CD4-positive, alpha-beta T cell (primary cell): Measurements from ENCODE around the gene FAM204A. TPM values are rescaled to one million over a fixed set of nuclear protein-coding genes. Genes with fewer than 3 reads are reported as not detected.

Source experiments
- ATAC-seq: fragments of 200-7000 bp; cut with Tn5 transposase; one replicate; pipeline ENCODE4 v1.10.0; 2022; ENCODE audit warnings: mild to moderate bottlenecking; ENCODE audit not compliant: poor library complexity
- CTCF ChIA-PET: fragments of 350-600 bp; sonication (Branson Sonifier 250); formaldehyde crosslinking; loops from one replicate; lab custom pipeline; 2021; ENCODE audit warnings: antibody characterized with exemption, inconsistent platforms; lab: Charles Lee
- POLR2A ChIA-PET: fragments of 350-600 bp; sonication (Branson Sonifier 250); formaldehyde crosslinking; loops from one replicate; lab custom pipeline; 2021; ENCODE audit warnings: antibody characterized with exemption, inconsistent platforms; lab: Charles Lee
- DNase-seq, 14 experiments: peaks; one replicate each; pipeline ENCODE4 v3.0.0-alpha.2; 2013 to 2020; ENCODE audit warnings: mixed read lengths in 2 of 14
- H3K27ac ChIP-seq, 2 donors: one replicate each; pipeline versions ENCODE4 v1.5.1 to v1.7.0; 2013; ENCODE audit warnings: low read length in 2 of 2, low read depth in 1 of 2, mild to moderate bottlenecking in 1 of 2
- H3K27me3 ChIP-seq, 2 experiments: 1 replicate in 1 of 2; 2 replicates in 1 of 2; pipeline versions ENCODE4 v1.6.1 to v1.7.0; 2013; ENCODE audit warnings: low read length in 2 of 2, control low read depth in 1 of 2, mild to moderate bottlenecking in 1 of 2, moderate library complexity in 1 of 2; ENCODE audit not compliant: insufficient read depth in 2 of 2, control insufficient read depth in 1 of 2
- H3K36me3 ChIP-seq: one replicate; pipeline ENCODE4 v1.6.1; 2013; ENCODE audit warnings: low read length, control low read depth; ENCODE audit not compliant: insufficient read depth
- H3K4me1 ChIP-seq: one replicate; pipeline ENCODE4 v1.6.1; 2013; ENCODE audit warnings: low read length, control low read depth; ENCODE audit not compliant: insufficient read depth
- H3K4me3 ChIP-seq: one replicate; pipeline ENCODE4 v1.5.1; 2013; ENCODE audit warnings: mild to moderate bottlenecking, low read length, moderate library complexity
- H3K9me3 ChIP-seq, 2 experiments: 1 replicate in 1 of 2; 2 replicates in 1 of 2; pipeline versions ENCODE4 v1.6.1 to v1.7.0; 2013; ENCODE audit warnings: low read length in 2 of 2, mild to moderate bottlenecking in 2 of 2, control low read depth in 1 of 2, moderate library complexity in 1 of 2; ENCODE audit not compliant: control insufficient read depth in 1 of 2, insufficient read depth in 1 of 2
- H3K27ac Mint-ChIP-seq: one replicate; pipeline ENCODE4 v1.8.0; 2020; ENCODE audit warnings: mixed read lengths
- H3K27me3 Mint-ChIP-seq: one replicate; pipeline ENCODE4 v1.8.0; 2021; ENCODE audit warnings: mixed read lengths
- H3K36me3 Mint-ChIP-seq: one replicate; pipeline ENCODE4 v1.8.0; 2021; ENCODE audit warnings: low read depth, mixed read lengths
- H3K4me1 Mint-ChIP-seq: one replicate; pipeline ENCODE4 v1.8.0; 2021; ENCODE audit warnings: low read depth, mixed read lengths
- H3K4me3 Mint-ChIP-seq: one replicate; pipeline ENCODE4 v1.8.0; 2020; ENCODE audit warnings: mild to moderate bottlenecking, mixed read lengths
- H3K9me3 Mint-ChIP-seq: one replicate; pipeline ENCODE4 v1.8.0; 2020; ENCODE audit warnings: mixed read lengths
- intact Hi-C, 2 experiments: fragments of 100-400 bp; cut with DNase I in 1 of 2; cut with micrococcal nuclease in 1 of 2; formaldehyde crosslinking; loops; one replicate each; pipeline versions ENCODE4 v1.15.1 to v1.9.0; 2023 to 2025; cut with DNase I, micrococcal nuclease
- total RNA-seq, 174 experiments: library from RNA in 2 of 174; stranded (reverse) in 2 of 174; gene quantifications; one replicate each; pipeline ENCODE4 v1.2.3 and lab custom pipeline; 2021 to 2026
- TF ChIP-seq, protein P1 (sequence below): fragments of 200-600 bp; IDR thresholded peaks from one replicate; pipeline ENCODE4 v1.8.0; 2022; ENCODE audit warnings: antibody characterized with exemption, mild to moderate bottlenecking

Gene FAM204A
- total RNA-seq, 2 experiments from 2014 or later = 47.3 to 54.7 TPM

DNA sequence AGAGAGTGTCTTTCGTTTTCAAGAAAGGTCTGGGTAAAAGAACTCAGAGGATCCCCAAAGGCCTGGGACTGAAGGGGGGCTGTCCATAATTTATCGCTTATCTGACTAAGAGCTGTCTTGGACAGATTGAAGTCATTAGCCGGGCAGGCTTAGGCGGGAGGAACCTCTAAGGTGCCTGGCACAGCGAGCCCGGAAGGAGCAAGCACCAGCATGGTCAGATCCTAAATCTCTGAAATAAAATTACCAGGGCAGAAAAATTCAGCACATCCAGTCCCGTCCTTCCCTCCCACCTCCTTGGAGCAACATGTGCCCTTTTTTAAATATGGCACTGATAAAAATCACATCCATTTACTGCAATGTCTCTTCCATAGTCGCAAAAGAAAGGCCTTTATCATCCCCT, 86.8 kb downstream of the FAM204A start:
- peaks cover 69% of the 10 kb centered on the region for H3K27me3 Mint-ChIP-seq
- CTCF ChIA-PET = no interaction called here

GRCh38 chr10:118254654-118255053, 87.5 kb downstream of the FAM204A start:
- DNase-seq = no peak
- Histone ChIP-seq H3K27ac (no peak overlapping the region), H3K4me3 (no peak overlapping the region), H3K9me3 (no peaks in the 10 kb centered on the region), H3K27me3 (peaks cover 3 to 29% of the 10 kb centered on the region in 2 experiments), H3K36me3 (no peaks in the 10 kb centered on the region), H3K4me1 (no peaks in the 10 kb centered on the region)
- intact Hi-C loops = no loop called here
- ATAC-seq = no peak
- POLR2A ChIA-PET = no interaction called here
- Mint-ChIP-seq H3K4me1 (no peaks in the 10 kb centered on the region), H3K27me3 (peaks cover 69% of the 10 kb centered on the region), H3K36me3 (no peaks in the 10 kb centered on the region), H3K9me3 (no peaks in the 10 kb centered on the region), H3K27ac (no peak overlapping the region), H3K4me3 (no peak overlapping the region)
- CTCF ChIA-PET = no interaction called here
- TF ChIP-seq, protein P1, sequence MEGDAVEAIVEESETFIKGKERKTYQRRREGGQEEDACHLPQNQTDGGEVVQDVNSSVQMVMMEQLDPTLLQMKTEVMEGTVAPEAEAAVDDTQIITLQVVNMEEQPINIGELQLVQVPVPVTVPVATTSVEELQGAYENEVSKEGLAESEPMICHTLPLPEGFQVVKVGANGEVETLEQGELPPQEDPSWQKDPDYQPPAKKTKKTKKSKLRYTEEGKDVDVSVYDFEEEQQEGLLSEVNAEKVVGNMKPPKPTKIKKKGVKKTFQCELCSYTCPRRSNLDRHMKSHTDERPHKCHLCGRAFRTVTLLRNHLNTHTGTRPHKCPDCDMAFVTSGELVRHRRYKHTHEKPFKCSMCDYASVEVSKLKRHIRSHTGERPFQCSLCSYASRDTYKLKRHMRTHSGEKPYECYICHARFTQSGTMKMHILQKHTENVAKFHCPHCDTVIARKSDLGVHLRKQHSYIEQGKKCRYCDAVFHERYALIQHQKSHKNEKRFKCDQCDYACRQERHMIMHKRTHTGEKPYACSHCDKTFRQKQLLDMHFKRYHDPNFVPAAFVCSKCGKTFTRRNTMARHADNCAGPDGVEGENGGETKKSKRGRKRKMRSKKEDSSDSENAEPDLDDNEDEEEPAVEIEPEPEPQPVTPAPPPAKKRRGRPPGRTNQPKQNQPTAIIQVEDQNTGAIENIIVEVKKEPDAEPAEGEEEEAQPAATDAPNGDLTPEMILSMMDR = no peak

More for the DNA sequence above, 86.8 kb downstream of the FAM204A start:
- no peaks in the 10 kb centered on the region for H3K36me3 ChIP-seq
- Mint-ChIP-seq H3K4me3 (no peak overlapping the region), H3K27ac (no peak overlapping the region), H3K36me3 (no peaks in the 10 kb centered on the region), H3K4me1 (no peaks in the 10 kb centered on the region), H3K9me3 (no peaks in the 10 kb centered on the region)
- H3K27me3 ChIP-seq = peaks cover 3 to 29% of the 10 kb centered on the region in 2 experiments
- DNase-seq = no peak
- POLR2A ChIA-PET = no interaction called here
- no peak overlapping the region for H3K4me3 ChIP-seq
- TF ChIP-seq, protein P1 = no peak
- no peak for ATAC-seq
- intact Hi-C loops = no loop called here
- H3K9me3 ChIP-seq = no peaks in the 10 kb centered on the region
- H3K27ac ChIP-seq = no peak overlapping the region
- no peaks in the 10 kb centered on the region for H3K4me1 ChIP-seq

DNA sequence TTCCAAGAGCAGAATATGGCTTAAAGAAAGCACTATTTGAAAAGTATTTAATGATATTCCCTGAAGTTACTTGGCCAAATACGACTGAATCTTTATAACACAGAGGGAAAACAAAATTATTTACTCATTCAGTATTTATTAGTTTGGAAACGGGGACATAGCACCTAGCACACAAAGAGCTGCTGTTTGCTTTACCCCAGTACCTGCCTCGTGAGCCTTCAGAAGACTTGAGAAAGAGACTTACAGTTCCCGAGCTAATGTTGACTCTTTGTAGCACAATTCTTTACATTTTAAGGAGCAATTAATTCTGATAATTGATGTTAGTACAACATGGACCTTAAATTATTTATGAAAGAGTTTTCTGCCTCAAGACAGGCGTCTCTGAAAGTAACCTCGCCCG, 88.7 kb downstream of the FAM204A start:
- TF ChIP-seq, protein P1 = no peak
- Mint-ChIP-seq H3K4me1 (no peaks in the 10 kb centered on the region), H3K27me3 (peaks cover 70% of the 10 kb centered on the region), H3K27ac (no peak overlapping the region), H3K4me3 (no peak overlapping the region), H3K9me3 (no peaks in the 10 kb centered on the region), H3K36me3 (no peaks in the 10 kb centered on the region)
- ChIA-PET CTCF (no interaction called here), POLR2A (no interaction called here)
- H3K27me3 ChIP-seq = peaks cover 11 to 30% of the 10 kb centered on the region in 2 experiments
- no peak overlapping the region for H3K27ac ChIP-seq
- H3K36me3 ChIP-seq = no peaks in the 10 kb centered on the region
- intact Hi-C loops = no loop called here
- ATAC-seq = no peak
- H3K4me3 ChIP-seq = no peak overlapping the region
- H3K9me3 ChIP-seq = no peaks in the 10 kb centered on the region
- DNase-seq = no peak
- H3K4me1 ChIP-seq = no peaks in the 10 kb centered on the region
